A549 (cell line): ENCODE results near the gene NUP62.

Experiments used
- EP300 ChIP-seq, 2 experiments: fragments of >200 bp; sonication (Bioruptor Twin); formaldehyde crosslinking; IDR thresholded peaks; 2 replicates in 1 of 2; 3 replicates in 1 of 2; pipeline ENCODE4 v1.6.1; 2016 to 2017
- NR3C1 ChIP-seq: fragments of >200 bp; sonication (Bioruptor Twin); formaldehyde crosslinking; IDR thresholded peaks from 3 replicates; pipeline ENCODE4 v1.6.1; 2017
- TP53 ChIP-seq: fragments of 250-450 bp; sonication (Bioruptor Pico); IDR thresholded peaks from 2 replicates; pipeline ENCODE4 v1.5.0; 2021; ENCODE audit warnings: mild to moderate bottlenecking, moderate library complexity
- TF ChIP-seq, protein P1 (sequence below): fragments of >200 bp; sonication (Bioruptor Twin); formaldehyde crosslinking; IDR thresholded peaks from 3 replicates; pipeline ENCODE4 v1.5.1; 2016
- TF ChIP-seq, protein P2 (sequence below): fragments of 150-350 bp; IDR thresholded peaks from 2 replicates; pipeline ENCODE4 v1.6.1; 2014; ENCODE audit warnings: low read depth, mild to moderate bottlenecking, low read length

DNA sequence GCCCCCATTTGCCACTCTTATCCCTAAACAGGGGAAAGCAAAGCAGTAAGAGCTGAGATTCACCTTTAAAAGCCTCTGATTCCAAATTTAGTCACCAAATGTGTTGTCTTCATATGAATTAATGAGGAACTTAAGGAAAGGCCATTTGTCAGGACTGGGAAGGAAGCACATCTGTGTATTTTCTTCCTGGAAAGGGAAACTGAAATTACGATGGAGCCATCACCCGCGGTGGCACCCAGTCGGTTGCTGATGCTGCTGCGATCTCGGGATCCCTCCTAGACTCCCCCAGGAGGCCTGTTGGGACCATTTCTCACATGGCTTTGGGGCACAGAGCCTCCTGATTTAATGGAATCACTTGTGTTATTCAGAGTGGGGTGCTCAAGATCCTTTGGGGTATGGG is 25.2 kb downstream of the NUP62 start:
- no peak for TF ChIP-seq EP300 (IDR thresholded peaks at IDR 0.05)
- TF ChIP-seq TP53 (CRISPR knock-in tag): no peak
- no peak for TF ChIP-seq NR3C1
- TF ChIP-seq, protein P1, sequence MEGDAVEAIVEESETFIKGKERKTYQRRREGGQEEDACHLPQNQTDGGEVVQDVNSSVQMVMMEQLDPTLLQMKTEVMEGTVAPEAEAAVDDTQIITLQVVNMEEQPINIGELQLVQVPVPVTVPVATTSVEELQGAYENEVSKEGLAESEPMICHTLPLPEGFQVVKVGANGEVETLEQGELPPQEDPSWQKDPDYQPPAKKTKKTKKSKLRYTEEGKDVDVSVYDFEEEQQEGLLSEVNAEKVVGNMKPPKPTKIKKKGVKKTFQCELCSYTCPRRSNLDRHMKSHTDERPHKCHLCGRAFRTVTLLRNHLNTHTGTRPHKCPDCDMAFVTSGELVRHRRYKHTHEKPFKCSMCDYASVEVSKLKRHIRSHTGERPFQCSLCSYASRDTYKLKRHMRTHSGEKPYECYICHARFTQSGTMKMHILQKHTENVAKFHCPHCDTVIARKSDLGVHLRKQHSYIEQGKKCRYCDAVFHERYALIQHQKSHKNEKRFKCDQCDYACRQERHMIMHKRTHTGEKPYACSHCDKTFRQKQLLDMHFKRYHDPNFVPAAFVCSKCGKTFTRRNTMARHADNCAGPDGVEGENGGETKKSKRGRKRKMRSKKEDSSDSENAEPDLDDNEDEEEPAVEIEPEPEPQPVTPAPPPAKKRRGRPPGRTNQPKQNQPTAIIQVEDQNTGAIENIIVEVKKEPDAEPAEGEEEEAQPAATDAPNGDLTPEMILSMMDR: no peak
- TF ChIP-seq, protein P2, sequence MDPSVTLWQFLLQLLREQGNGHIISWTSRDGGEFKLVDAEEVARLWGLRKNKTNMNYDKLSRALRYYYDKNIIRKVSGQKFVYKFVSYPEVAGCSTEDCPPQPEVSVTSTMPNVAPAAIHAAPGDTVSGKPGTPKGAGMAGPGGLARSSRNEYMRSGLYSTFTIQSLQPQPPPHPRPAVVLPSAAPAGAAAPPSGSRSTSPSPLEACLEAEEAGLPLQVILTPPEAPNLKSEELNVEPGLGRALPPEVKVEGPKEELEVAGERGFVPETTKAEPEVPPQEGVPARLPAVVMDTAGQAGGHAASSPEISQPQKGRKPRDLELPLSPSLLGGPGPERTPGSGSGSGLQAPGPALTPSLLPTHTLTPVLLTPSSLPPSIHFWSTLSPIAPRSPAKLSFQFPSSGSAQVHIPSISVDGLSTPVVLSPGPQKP: no peak
